K562 (cell line): ENCODE measurements around the gene SLC4A9. TPM values are rescaled to one million over a fixed set of nuclear protein-coding genes. Genes with fewer than 3 reads are reported as not detected.

Source experiments
- ATAC-seq: fragments of 200-7000 bp; cut with Tn5 transposase; 3 replicates; pipeline ENCODE4 v1.9.1; 2020; ENCODE audit warnings: moderate library complexity
- BruUV-seq: library from RNA; stranded (reverse); fragments of 400-500 nt; replicated peaks from 2 replicates; lab custom pipeline; 2021; lab: Mats Ljungman, UMichigan
- CTCF ChIA-PET: fragments of 300-600 bp; formaldehyde crosslinking; extraction: SDS; loops from one replicate; lab custom pipeline; 2021; ENCODE audit warnings: low intra/inter-chr PET ratio; lab: Yijun Ruan, JAX
- POLR2A ChIA-PET: fragments of 300-600, 350-650 bp; sonication (Branson Sonifier 250); formaldehyde crosslinking; extraction: SDS; loops from one replicate; lab custom pipeline; 2021; ENCODE audit warnings: antibody characterized with exemption, inconsistent platforms; lab: Yijun Ruan, JAX
- DNase-seq, 4 experiments: peaks; one replicate each; pipeline versions ENCODE4 v3.0.0 to v3.0.0-alpha.2; 2011 to 2018; ENCODE audit warnings: low spot score in 3 of 4, mixed read lengths in 3 of 4; ENCODE audit errors: extremely low read depth in 1 of 4
- FAIRE-seq: peaks from 2 replicates; lab custom pipeline; 2011; peaks lifted over from hg19 to GRCh38; lab: Jason Lieb, UNC
- H2AFZ ChIP-seq: 2 replicates; pipeline ENCODE4 v1.6.0; 2011; ENCODE audit warnings: low read depth, low read length, control low read depth, inconsistent platforms
- H3K27ac ChIP-seq: fragments of 200-600 bp; 3 replicates; pipeline ENCODE4 v1.8.0; 2011; ENCODE audit warnings: low read depth, mild to moderate bottlenecking, control low read depth, inconsistent platforms, low read length, moderate library complexity, mixed read lengths; ENCODE audit errors: extremely low read depth
- H3K27me3 ChIP-seq, 2 experiments: fragments of 300-600 bp in 1 of 2; 2 replicates in 1 of 2; 3 replicates in 1 of 2; pipeline versions ENCODE4 v1.6.0 to v1.8.0; 2011; ENCODE audit warnings: inconsistent platforms in 2 of 2, low read length in 2 of 2, mild to moderate bottlenecking in 1 of 2, mixed read lengths in 1 of 2, moderate library complexity in 1 of 2; ENCODE audit not compliant: control insufficient read depth in 2 of 2, insufficient read depth in 2 of 2
- H3K36me3 ChIP-seq: fragments of 300-600 bp; 3 replicates; pipeline ENCODE4 v1.8.0; 2011; ENCODE audit warnings: mild to moderate bottlenecking, low read length, inconsistent platforms; ENCODE audit not compliant: control insufficient read depth, insufficient read depth
- H3K4me1 ChIP-seq, 2 experiments: fragments of 200-600 bp in 1 of 2; replicated peaks in 1 of 2; 2 replicates in 1 of 2; 3 replicates in 1 of 2; pipeline versions ENCODE4 v1.5.1 to v1.8.0; 2011; ENCODE audit warnings: inconsistent platforms in 2 of 2, low read length in 2 of 2, mild to moderate bottlenecking in 1 of 2, mixed read lengths in 1 of 2, moderate library complexity in 1 of 2; ENCODE audit not compliant: control insufficient read depth in 2 of 2, insufficient read depth in 2 of 2
- H3K4me2 ChIP-seq: 2 replicates; pipeline ENCODE4 v1.6.1; 2011; ENCODE audit warnings: low read length, control low read depth, inconsistent platforms, mixed read lengths; ENCODE audit not compliant: insufficient read depth
- H3K4me3 ChIP-seq: fragments of 200-600 bp; sonication (generic), shearing (Covaris generic); 2 replicates; pipeline ENCODE4 v1.5.1; 2016; ENCODE audit warnings: control low read depth, inconsistent platforms
- H3K79me2 ChIP-seq: fragments of 200-600 bp; 3 replicates; pipeline ENCODE4 v1.8.0; 2011; ENCODE audit warnings: low read length, inconsistent platforms; ENCODE audit not compliant: control insufficient read depth, insufficient read depth
- H3K9ac ChIP-seq, 2 experiments: 2 replicates each; pipeline versions ENCODE4 v1.6.0 to v1.6.1; 2011; ENCODE audit warnings: low read depth in 2 of 2, low read length in 2 of 2, control low read depth in 1 of 2, inconsistent platforms in 1 of 2, mild to moderate bottlenecking in 1 of 2, mixed read lengths in 1 of 2; ENCODE audit not compliant: insufficient read depth in 1 of 2
- H3K9me1 ChIP-seq: one replicate; pipeline ENCODE4 v1.6.0; 2011; ENCODE audit warnings: inconsistent platforms, mild to moderate bottlenecking, low read length, moderate library complexity; ENCODE audit not compliant: control insufficient read depth, insufficient read depth
- H3K9me3 ChIP-seq: replicated peaks from 2 replicates; pipeline ENCODE4 v1.5.1; 2011; ENCODE audit warnings: low read depth, low read length, inconsistent platforms; ENCODE audit not compliant: control insufficient read depth, insufficient read depth
- H4K20me1 ChIP-seq: replicated peaks from 2 replicates; pipeline ENCODE4 v1.6.1; 2011; ENCODE audit warnings: low read length, inconsistent platforms, mixed read lengths; ENCODE audit not compliant: control insufficient read depth, insufficient read depth
- CREB1 ChIP-seq, 2 experiments: sonication (generic) in 1 of 2; formaldehyde crosslinking in 1 of 2; IDR thresholded peaks; 2 replicates each; pipeline versions ENCODE4 v1.6.1 to v1.8.0; 2012 to 2022; ENCODE audit warnings: inconsistent platforms in 1 of 2, mild to moderate bottlenecking in 1 of 2, missing genetic modification reagents in 1 of 2, moderate library complexity in 1 of 2
- E2F6 ChIP-seq, 2 experiments: IDR thresholded peaks; 2 replicates each; pipeline ENCODE4 v1.6.1; 2011; ENCODE audit warnings: borderline replicate concordance in 1 of 2, control low read depth in 1 of 2, low read depth in 1 of 2, low read length in 1 of 2, mild to moderate bottlenecking in 1 of 2, mixed read lengths in 1 of 2, moderate library complexity in 1 of 2; ENCODE audit not compliant: insufficient read depth in 1 of 2, insufficient read length in 1 of 2, poor library complexity in 1 of 2, severe bottlenecking in 1 of 2; ENCODE audit errors: extremely low read depth in 1 of 2
- HOMEZ ChIP-seq: fragments of 250-450 bp; sonication (Bioruptor Pico); IDR thresholded peaks from 2 replicates; pipeline ENCODE4 v1.4.0; 2020; ENCODE audit warnings: mild to moderate bottlenecking, moderate library complexity
- RAD21 ChIP-seq, 2 experiments: fragments of 250-450 bp in 1 of 2; fragments of 450-650 bp in 1 of 2; sonication (Bioruptor Pico) in 1 of 2; formaldehyde crosslinking in 1 of 2; IDR thresholded peaks in 1 of 2; conservative IDR thresholded peaks in 1 of 2; 2 replicates each; pipeline versions ENCODE4 v1.4.0 to v1.8.0; 2020 to 2022; ENCODE audit warnings: mild to moderate bottlenecking in 2 of 2, moderate library complexity in 1 of 2
- RBFOX2 ChIP-seq: fragments of 200-400 bp; formaldehyde crosslinking; IDR thresholded peaks from 2 replicates; pipeline ENCODE4 v1.6.1; 2017; ENCODE audit warnings: low read depth, mild to moderate bottlenecking, low read length, moderate library complexity
- RBM15 ChIP-seq: fragments of 200-400 bp; formaldehyde crosslinking; IDR thresholded peaks from 2 replicates; pipeline ENCODE4 v1.6.1; 2018; ENCODE audit warnings: mild to moderate bottlenecking, low read length, moderate library complexity; ENCODE audit not compliant: insufficient read depth
- USF1 ChIP-seq: sonication (generic); formaldehyde crosslinking; IDR thresholded peaks from 2 replicates; pipeline ENCODE4 v1.9.0; 2022; ENCODE audit warnings: mild to moderate bottlenecking, missing genetic modification reagents
- WGBS: fragments of 100-300 bp; shearing (Covaris generic); methylation state at CpG from one replicate; pipeline ENCODE4 v1.1.6; 2016; ENCODE audit warnings: low coverage, mixed read lengths; ENCODE audit not compliant: insufficient coverage; ENCODE audit errors: missing lambda C conversion rate; 5-methylcytosine and 5-hydroxymethylcytosine counted together
- in situ Hi-C: fragments of 300-500 bp; cut with MboI; formaldehyde crosslinking; loops from 4 replicates; pipeline ENCODE4 v1.15.0; 2018; ENCODE audit warnings: inconsistent platforms, mixed read lengths
- intact Hi-C: fragments of 100-400 bp; cut with micrococcal nuclease; formaldehyde crosslinking; loops from 2 replicates; pipeline ENCODE4 v1.14.2; 2022
- polyA plus RNA-seq, 8 experiments: library from polyadenylated mRNA; depleted of rRNA in 4 of 8; stranded (reverse) in 5 of 8; unstranded in 3 of 8; fragments of >200 nt; fragmentation: Nextera tagmentation in 2 of 8; fragmentation: Illumina TruSeq in 1 of 8; extraction: Ambion mirVana in 2 of 8; extraction: Trizol in 1 of 8; gene quantifications; 2 replicates each; pipeline versions ENCODE4 v1.2.1 to v1.2.3, GENCODE V29; 2011 to 2014; ENCODE audit warnings: inconsistent platforms in 1 of 8, missing spikeins in 1 of 8
- total RNA-seq, 7 experiments: library from RNA; depleted of rRNA in 6 of 7; stranded (reverse); fragments of >200 nt in 6 of 7; fragmentation: Illumina TruSeq in 2 of 7; extraction: Trizol in 2 of 7; gene quantifications; 2 replicates each; pipeline versions ENCODE4 v1.2.1 to v1.2.3, GENCODE V29; 2011 to 2021; ENCODE audit warnings: low replicate concordance in 1 of 7

SLC4A9 gene
- total and polyA plus RNA-seq, 9 of the 15 experiments (the other 6 are each of a cell fraction or from before 2014, with no cell fraction given), result 0.05 to 0.13 TPM; not detected in 7

- peak overlapping the region; percentile 37 for H3K4me3 ChIP-seq
- TF ChIP-seq CREB1 (IDR thresholded peaks at IDR 0.05) (no peak), CREB1 (CRISPR knock-in tag; IDR thresholded peaks at IDR 0.05) (peak; percentile 31; the same call in 1 of the 2 replicates), RBFOX2 (0 out of 2 replicates have a peak, but pooled peaks have one; percentile 33), RBM15 (no peak), RAD21 (CRISPR knock-in tag; conservative IDR thresholded peaks at IDR 0.05 in 1 of 2, IDR thresholded peaks at IDR 0.05 in 1 of 2) (peak; percentile 52 to 82), HOMEZ (CRISPR knock-in tag) (no peak), USF1 (0 out of 2 replicates have a peak, but pooled peaks have one; percentile 25), E2F6 (IDR thresholded peaks at IDR 0.05; ENCODE audit: borderline replicate concordance in 1 of 2, extremely low read depth in 1 of 2, insufficient read depth in 1 of 2, insufficient read length in 1 of 2, low read depth in 1 of 2, low read length in 1 of 2, poor library complexity in 1 of 2, severe bottlenecking in 1 of 2) (peak; percentile 30 to 61)
Observed at GRCh38 chr5:140362875-140363630, 3.1 kb downstream of the SLC4A9 start.

More at GRCh38 chr5:140362875-140363630, 3.1 kb downstream of the SLC4A9 start:
- peak; percentile 93 for FAIRE-seq
- intact Hi-C loops (loop anchor here (5.0 kb wide), 1 partner anchor 364 kb away; no protein-coding TSS in a partner anchor), in situ Hi-C loops (no loop called here)
- H3K79me2 ChIP-seq, result no peaks in the 10 kb centered on the region
- ChIA-PET CTCF (interaction anchor here (0.6 to 1.5 kb wide), 3 partner anchors 10 to 368 kb away, joined by 3 to 4 read pairs (median 4); no protein-coding TSS in a partner anchor), POLR2A (interaction anchor here (0.6 to 2.1 kb wide), 3 partner anchors 17 to 66 kb away, joined by 3 to 5 read pairs (median 3); partner anchors contain the start of gene HBEGF)
- peak; percentile 85 to 92 (median 90) for DNase-seq
- H3K9ac ChIP-seq, result peak overlapping the region; percentile 32 to 89
- no peaks in the 10 kb centered on the region for H3K9me1 ChIP-seq
- peak overlapping the region; percentile 83 for H3K4me2 ChIP-seq
- H3K9me3 ChIP-seq, result no peaks in the 10 kb centered on the region
- no peaks in the 10 kb centered on the region for H3K36me3 ChIP-seq
- no peak overlapping the region for H3K27ac ChIP-seq
- no TSS peak for BruUV-seq
- H3K4me1 ChIP-seq, result peaks cover 9 to 14% of the 10 kb centered on the region in 2 experiments; a peak in 4 of 5 replicates
- no peaks in the 10 kb centered on the region; the same call in 1 of the 2 replicates for H4K20me1 ChIP-seq
- ATAC-seq, result peak; percentile 95
- H2AFZ ChIP-seq, result peak overlapping the region; percentile 92
- no peaks in the 10 kb centered on the region for H3K27me3 ChIP-seq
- 8% methylated on average over 29 of the region's 29 CpGs for WGBS
